ENCODE results near the gene ZDHHC13. TPM values are rescaled to one million over a fixed set of nuclear protein-coding genes. Genes with fewer than 3 reads are reported as not detected.

The ZDHHC13 gene
- total RNA-seq, 2 donors from 2014 or later: 12.2 to 12.3 TPM

DNA sequence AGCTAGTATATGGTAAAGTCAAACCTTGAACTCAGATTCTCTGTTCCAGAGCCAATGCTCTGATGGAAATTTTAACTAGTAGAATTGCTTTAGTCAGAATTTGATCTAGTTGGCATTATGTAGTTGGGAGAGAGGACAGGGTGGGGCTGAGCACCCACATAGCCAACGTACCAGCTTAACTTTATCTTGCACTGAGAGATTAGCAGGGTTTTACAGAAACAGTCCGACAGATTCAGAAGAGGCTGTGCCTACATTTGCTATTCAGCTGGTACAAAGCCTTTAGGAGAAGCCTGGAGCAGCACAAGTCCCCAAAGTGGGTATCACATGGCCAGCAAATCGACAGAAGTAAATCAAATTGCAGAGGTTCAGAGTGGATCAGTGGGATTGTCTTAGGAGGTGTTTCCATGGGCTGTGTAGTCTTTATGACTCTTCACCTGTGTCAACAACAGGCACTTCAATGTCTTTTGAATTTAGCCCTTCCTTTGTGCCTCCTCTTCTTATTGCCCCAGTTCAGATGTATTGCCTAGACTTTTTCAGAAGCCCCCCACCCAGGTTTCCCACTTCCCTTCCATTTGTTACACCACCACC lies 92.1 kb downstream of the ZDHHC13 start:
- DNase-seq (ENCODE audit: low spot score): no peak
- WGBS: 49% methylated on average over 3 of the region's 3 CpGs
- H3K9me3 ChIP-seq: no peaks in the 10 kb centered on the region
- no peaks in the 10 kb centered on the region for H3K4me1 ChIP-seq (replicated peaks)
- no peaks in the 10 kb centered on the region for H3K36me3 ChIP-seq
- H3K4me3 ChIP-seq: no peak overlapping the region
- no peaks in the 10 kb centered on the region for H3K27me3 ChIP-seq (replicated peaks; ENCODE audit: insufficient read depth)
- intact Hi-C loops (cut with DNase I): no loop called here
- no peak overlapping the region for H3K27ac ChIP-seq
- TF ChIP-seq POLR2AphosphoS5 (IDR thresholded peaks at IDR 0.05) (no peak), POLR2A (IDR thresholded peaks at IDR 0.05) (no peak)
- TF ChIP-seq, protein P1, sequence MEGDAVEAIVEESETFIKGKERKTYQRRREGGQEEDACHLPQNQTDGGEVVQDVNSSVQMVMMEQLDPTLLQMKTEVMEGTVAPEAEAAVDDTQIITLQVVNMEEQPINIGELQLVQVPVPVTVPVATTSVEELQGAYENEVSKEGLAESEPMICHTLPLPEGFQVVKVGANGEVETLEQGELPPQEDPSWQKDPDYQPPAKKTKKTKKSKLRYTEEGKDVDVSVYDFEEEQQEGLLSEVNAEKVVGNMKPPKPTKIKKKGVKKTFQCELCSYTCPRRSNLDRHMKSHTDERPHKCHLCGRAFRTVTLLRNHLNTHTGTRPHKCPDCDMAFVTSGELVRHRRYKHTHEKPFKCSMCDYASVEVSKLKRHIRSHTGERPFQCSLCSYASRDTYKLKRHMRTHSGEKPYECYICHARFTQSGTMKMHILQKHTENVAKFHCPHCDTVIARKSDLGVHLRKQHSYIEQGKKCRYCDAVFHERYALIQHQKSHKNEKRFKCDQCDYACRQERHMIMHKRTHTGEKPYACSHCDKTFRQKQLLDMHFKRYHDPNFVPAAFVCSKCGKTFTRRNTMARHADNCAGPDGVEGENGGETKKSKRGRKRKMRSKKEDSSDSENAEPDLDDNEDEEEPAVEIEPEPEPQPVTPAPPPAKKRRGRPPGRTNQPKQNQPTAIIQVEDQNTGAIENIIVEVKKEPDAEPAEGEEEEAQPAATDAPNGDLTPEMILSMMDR (IDR thresholded peaks at IDR 0.05): no peak

DNA sequence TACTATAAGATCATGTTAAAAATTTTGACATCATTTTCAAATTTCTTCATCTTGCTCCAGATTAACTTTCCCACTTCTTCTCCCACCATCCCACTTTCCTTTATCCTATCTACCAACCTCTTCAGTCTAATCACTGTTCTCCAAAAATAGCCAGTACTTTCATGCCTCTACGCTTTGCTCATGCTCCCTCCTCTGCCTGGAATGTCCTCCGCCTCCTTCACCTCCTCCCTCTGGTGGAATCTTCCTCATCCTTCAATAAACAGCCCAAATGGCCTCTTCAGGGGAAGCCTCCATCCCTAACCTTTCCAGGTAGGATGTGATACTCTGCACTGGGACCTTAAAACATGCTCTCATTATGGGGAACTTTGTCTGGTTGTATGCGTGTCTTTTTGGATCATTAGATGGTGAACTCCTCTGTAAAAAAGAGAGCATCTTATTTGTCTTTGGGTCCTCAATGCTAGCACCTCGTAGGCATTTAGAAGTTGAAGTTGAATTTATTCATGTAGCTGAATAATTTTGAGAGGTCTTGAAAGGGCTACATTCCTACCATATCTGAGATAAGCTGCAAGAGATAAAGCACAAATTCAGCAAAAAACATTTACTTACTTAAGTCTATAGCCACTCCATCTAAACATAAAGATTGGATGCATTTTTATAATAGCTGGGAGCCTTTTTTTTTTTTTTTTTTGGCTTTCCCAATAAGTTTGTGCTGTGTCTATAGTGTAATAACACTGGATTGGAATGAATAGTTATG lies 92.8 kb downstream of the ZDHHC13 start:
- Histone ChIP-seq H3K4me3 (no peak overlapping the region), H3K9me3 (no peaks in the 10 kb centered on the region), H3K27ac (no peak overlapping the region), H3K27me3 (replicated peaks; ENCODE audit: insufficient read depth) (no peaks in the 10 kb centered on the region), H3K36me3 (no peaks in the 10 kb centered on the region), H3K4me1 (replicated peaks) (no peaks in the 10 kb centered on the region)
- TF ChIP-seq, protein P1 (IDR thresholded peaks at IDR 0.05): no peak
- TF ChIP-seq POLR2AphosphoS5 (IDR thresholded peaks at IDR 0.05) (no peak), POLR2A (IDR thresholded peaks at IDR 0.05) (no peak)
- no peak for DNase-seq (ENCODE audit: low spot score)
- intact Hi-C loops (cut with DNase I): no loop called here
- WGBS: 74% methylated on average over 4 of the region's 4 CpGs

DNA sequence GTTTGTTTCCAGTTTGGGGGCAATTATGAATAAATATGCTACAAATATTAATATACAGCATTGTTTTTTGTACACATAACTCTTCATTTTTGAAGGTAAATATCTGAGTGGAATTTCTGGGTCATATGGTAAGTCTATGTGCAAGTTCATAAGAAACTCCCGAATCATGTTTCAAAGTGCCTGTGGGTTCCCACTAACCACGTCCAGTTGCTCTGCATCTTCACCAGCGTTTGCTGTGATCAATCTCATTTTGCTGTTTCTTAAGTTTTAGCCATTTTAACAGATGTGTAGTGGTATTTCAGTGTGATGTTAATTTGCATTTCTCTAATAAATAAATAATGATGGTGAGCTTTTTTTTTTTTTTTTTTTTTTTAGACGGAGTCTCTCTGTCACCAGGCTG lies 99.1 kb downstream of the ZDHHC13 start:
- intact Hi-C loops (cut with DNase I): no loop called here

DNA sequence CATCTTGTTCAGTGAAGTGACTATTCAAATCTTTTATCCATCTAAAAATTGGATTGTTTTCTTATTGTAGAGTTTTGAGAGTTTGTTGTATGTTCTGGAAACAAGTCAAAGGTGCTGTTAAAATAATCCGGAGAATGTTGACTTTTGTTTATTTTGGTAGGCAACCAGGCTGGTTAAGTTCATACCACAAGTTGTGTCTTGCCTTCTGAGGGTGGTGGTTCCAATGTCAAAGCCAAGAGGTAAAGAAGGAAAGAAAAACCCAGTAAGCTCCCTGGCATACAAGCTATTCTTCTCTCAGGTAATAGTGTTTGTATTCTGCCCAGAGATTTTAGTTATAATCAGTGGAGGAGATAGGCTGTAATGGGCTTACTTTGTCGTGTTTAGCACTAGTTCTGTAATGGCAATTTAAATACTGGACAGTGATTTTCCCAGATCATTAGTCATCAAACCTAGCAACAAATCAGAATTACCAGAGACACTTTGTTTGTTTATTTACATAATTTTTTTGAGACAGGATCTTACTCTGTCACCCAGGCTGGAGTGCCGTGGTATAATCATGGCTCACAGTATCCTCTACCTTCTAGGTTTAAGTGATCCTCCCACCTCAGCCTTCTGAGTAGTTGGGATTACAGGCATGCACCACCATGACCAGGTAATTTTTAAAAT lies 99.9 kb downstream of the ZDHHC13 start:
- TF ChIP-seq, protein P1 (IDR thresholded peaks at IDR 0.05): no peak
- TF ChIP-seq POLR2AphosphoS5 (IDR thresholded peaks at IDR 0.05): peak; percentile 75
- no peak overlapping the region for H3K27ac ChIP-seq
- no peaks in the 10 kb centered on the region for H3K4me1 ChIP-seq (replicated peaks)
- H3K36me3 ChIP-seq: no peaks in the 10 kb centered on the region
- no peak overlapping the region for H3K4me3 ChIP-seq
- 30% methylated on average over 3 of the region's 3 CpGs for WGBS
- intact Hi-C loops (cut with DNase I): no loop called here
- H3K9me3 ChIP-seq: no peaks in the 10 kb centered on the region
- peaks cover 2% of the 10 kb centered on the region for H3K27me3 ChIP-seq (replicated peaks; ENCODE audit: insufficient read depth)
- peak; percentile 52 for DNase-seq (ENCODE audit: low spot score)

More for the DNA sequence above, 99.1 kb downstream of the ZDHHC13 start:
- no peak overlapping the region for H3K27ac ChIP-seq
- WGBS: 79% methylated on average over 4 of the region's 4 CpGs
- H3K4me3 ChIP-seq: no peak overlapping the region
- no peak for TF ChIP-seq POLR2A (IDR thresholded peaks at IDR 0.05)
- TF ChIP-seq POLR2AphosphoS5 (IDR thresholded peaks at IDR 0.05): no peak
- TF ChIP-seq, protein P1 (IDR thresholded peaks at IDR 0.05): no peak
- H3K27me3 ChIP-seq (replicated peaks; ENCODE audit: insufficient read depth): peaks cover 2% of the 10 kb centered on the region
- H3K4me1 ChIP-seq (replicated peaks): no peaks in the 10 kb centered on the region
- no peaks in the 10 kb centered on the region for H3K36me3 ChIP-seq
- no peaks in the 10 kb centered on the region for H3K9me3 ChIP-seq
- DNase-seq (ENCODE audit: low spot score): no peak

Data from prostate gland (tissue), 2 donors.